Liver (tissue), 9 donors: ENCODE measurements around the gene TNIP1. TPM values are rescaled to one million over a fixed set of nuclear protein-coding genes. Genes with fewer than 3 reads are reported as not detected.

Experiments used
- DNase-seq: peaks from one replicate; pipeline ENCODE4 v3.0.0-alpha.2; 2017; ENCODE audit warnings: low spot score
- H3K27ac ChIP-seq, 2 donors: one replicate each; pipeline ENCODE4 v1.7.0; 2013; ENCODE audit warnings: inconsistent platforms in 2 of 2, low read length in 2 of 2, control low read depth in 1 of 2, low read depth in 1 of 2, mild to moderate bottlenecking in 1 of 2
- H3K27me3 ChIP-seq, 4 donors: one replicate each; pipeline versions ENCODE4 v1.6.1 to v1.7.0; 2013; ENCODE audit warnings: low read length in 3 of 4, inconsistent platforms in 1 of 4, mild to moderate bottlenecking in 1 of 4, moderate library complexity in 1 of 4; ENCODE audit not compliant: control insufficient read depth in 4 of 4, insufficient read depth in 4 of 4
- H3K36me3 ChIP-seq, 4 donors: one replicate each; pipeline versions ENCODE4 v1.6.1 to v1.7.0; 2013; ENCODE audit warnings: low read length in 3 of 4, mild to moderate bottlenecking in 3 of 4, low read depth in 1 of 4, moderate library complexity in 1 of 4; ENCODE audit not compliant: control insufficient read depth in 4 of 4, insufficient read depth in 3 of 4
- H3K4me1 ChIP-seq, 4 donors: one replicate each; pipeline versions ENCODE4 v1.6.1 to v1.7.0; 2013; ENCODE audit warnings: low read length in 3 of 4, mild to moderate bottlenecking in 3 of 4, moderate library complexity in 1 of 4; ENCODE audit not compliant: control insufficient read depth in 4 of 4, insufficient read depth in 4 of 4
- H3K4me3 ChIP-seq, 3 donors: one replicate each; pipeline versions ENCODE4 v1.6.1 to v1.7.0; 2013; ENCODE audit warnings: low read length in 3 of 3, control low read depth in 1 of 3, low read depth in 1 of 3, mild to moderate bottlenecking in 1 of 3
- H3K9ac ChIP-seq, 2 donors: one replicate each; pipeline ENCODE4 v1.7.0; 2013; ENCODE audit warnings: low read length in 2 of 2, mild to moderate bottlenecking in 2 of 2, moderate library complexity in 2 of 2, control low read depth in 1 of 2, low read depth in 1 of 2
- H3K9me3 ChIP-seq, 4 donors: one replicate each; pipeline versions ENCODE4 v1.6.1 to v1.7.0; 2013; ENCODE audit warnings: low read length in 3 of 4; ENCODE audit not compliant: control insufficient read depth in 4 of 4
- EGR1 ChIP-seq, 2 donors: IDR thresholded peaks; 2 replicates each; pipeline ENCODE4 v1.6.1; 2016 to 2018; ENCODE audit warnings: antibody characterized with exemption in 2 of 2, low read depth in 2 of 2
- FOXA1 ChIP-seq: IDR thresholded peaks from 2 replicates; pipeline ENCODE4 v1.6.1; 2016; ENCODE audit warnings: antibody characterized with exemption
- FOXA2 ChIP-seq: IDR thresholded peaks from 2 replicates; pipeline ENCODE4 v1.6.1; 2016; ENCODE audit warnings: antibody characterized with exemption
- GABPA ChIP-seq, 2 donors: IDR thresholded peaks in 1 of 2; conservative IDR thresholded peaks in 1 of 2; 2 replicates each; pipeline ENCODE4 v1.6.1; 2016; ENCODE audit warnings: antibody characterized with exemption in 2 of 2, mild to moderate bottlenecking in 1 of 2, moderate library complexity in 1 of 2
- HNF4A ChIP-seq, 2 donors: conservative IDR thresholded peaks; 2 replicates each; pipeline ENCODE4 v1.6.1; 2016; ENCODE audit warnings: antibody characterized with exemption in 2 of 2, mild to moderate bottlenecking in 2 of 2
- HNF4G ChIP-seq: IDR thresholded peaks from 2 replicates; pipeline ENCODE4 v1.6.1; 2016; ENCODE audit warnings: antibody characterized with exemption
- NR2F2 ChIP-seq: IDR thresholded peaks from 2 replicates; pipeline ENCODE4 v1.6.1; 2016; ENCODE audit warnings: antibody characterized with exemption
- RAD21 ChIP-seq, 2 donors: IDR thresholded peaks; 2 replicates each; pipeline ENCODE4 v1.6.1; 2016; ENCODE audit warnings: antibody characterized with exemption in 2 of 2, mild to moderate bottlenecking in 2 of 2
- RXRA ChIP-seq, 2 donors: IDR thresholded peaks; 2 replicates each; pipeline ENCODE4 v1.6.1; 2017 to 2018; ENCODE audit warnings: antibody characterized with exemption in 2 of 2, mild to moderate bottlenecking in 1 of 2
- TAF1 ChIP-seq: conservative IDR thresholded peaks from 2 replicates; pipeline ENCODE4 v1.6.1; 2016; ENCODE audit warnings: antibody characterized with exemption, mild to moderate bottlenecking
- WGBS: extraction: QIAGEN DNeasy Blood & Tissue Kit; methylation state at CpG from one replicate; pipeline ENCODE4 v1.1.7; 2013; 5-methylcytosine and 5-hydroxymethylcytosine counted together
- polyA plus RNA-seq, 2 donors: library from polyadenylated mRNA; stranded (reverse) in 1 of 2; unstranded in 1 of 2; fragments of 200-250 nt in 1 of 2; fragments of >200 nt in 1 of 2; fragmentation: Nextera tagmentation in 1 of 2; extraction: Ambion mirVana in 1 of 2; gene quantifications; one replicate each; pipeline versions ENCODE4 v1.2.1 to v1.2.3, GENCODE V29; 2013 to 2015
- total RNA-seq, 2 donors: library from RNA; depleted of rRNA; stranded (reverse); fragments of >200 nt; gene quantifications; one replicate each; pipeline ENCODE4 v1.2.3, GENCODE V29; 2014
- TF ChIP-seq, protein P1 (sequence below): IDR thresholded peaks from 2 replicates; pipeline ENCODE4 v1.6.1; 2016; ENCODE audit warnings: antibody characterized with exemption
- TF ChIP-seq, protein P2 (sequence below): IDR thresholded peaks from 2 replicates; pipeline ENCODE4 v1.6.1; 2016; ENCODE audit warnings: antibody characterized with exemption
- TF ChIP-seq, protein P3 (sequence below): IDR thresholded peaks from 2 replicates; pipeline ENCODE4 v1.6.1; 2016; ENCODE audit warnings: antibody characterized with exemption
- TF ChIP-seq, protein P4 (sequence below): IDR thresholded peaks from 2 replicates; pipeline ENCODE4 v1.6.1; 2016; ENCODE audit warnings: antibody characterized with exemption, mild to moderate bottlenecking
- TF ChIP-seq, protein P5 (sequence below): fragments of 150-350 bp; IDR thresholded peaks from 2 replicates; pipeline ENCODE4 v1.5.1; 2017; ENCODE audit warnings: improper control_type of control experiment, low read depth, low read length; ENCODE audit not compliant: missing input control
- donor health status: healthy.
- donor health status: healthy.
- donor health status: healthy.
- donor health status: healthy.
- donor health status: healthy.

TNIP1 gene
- total and polyA plus RNA-seq, 4 donors, result 33.2 to 101 (median 48.0) TPM

DNA sequence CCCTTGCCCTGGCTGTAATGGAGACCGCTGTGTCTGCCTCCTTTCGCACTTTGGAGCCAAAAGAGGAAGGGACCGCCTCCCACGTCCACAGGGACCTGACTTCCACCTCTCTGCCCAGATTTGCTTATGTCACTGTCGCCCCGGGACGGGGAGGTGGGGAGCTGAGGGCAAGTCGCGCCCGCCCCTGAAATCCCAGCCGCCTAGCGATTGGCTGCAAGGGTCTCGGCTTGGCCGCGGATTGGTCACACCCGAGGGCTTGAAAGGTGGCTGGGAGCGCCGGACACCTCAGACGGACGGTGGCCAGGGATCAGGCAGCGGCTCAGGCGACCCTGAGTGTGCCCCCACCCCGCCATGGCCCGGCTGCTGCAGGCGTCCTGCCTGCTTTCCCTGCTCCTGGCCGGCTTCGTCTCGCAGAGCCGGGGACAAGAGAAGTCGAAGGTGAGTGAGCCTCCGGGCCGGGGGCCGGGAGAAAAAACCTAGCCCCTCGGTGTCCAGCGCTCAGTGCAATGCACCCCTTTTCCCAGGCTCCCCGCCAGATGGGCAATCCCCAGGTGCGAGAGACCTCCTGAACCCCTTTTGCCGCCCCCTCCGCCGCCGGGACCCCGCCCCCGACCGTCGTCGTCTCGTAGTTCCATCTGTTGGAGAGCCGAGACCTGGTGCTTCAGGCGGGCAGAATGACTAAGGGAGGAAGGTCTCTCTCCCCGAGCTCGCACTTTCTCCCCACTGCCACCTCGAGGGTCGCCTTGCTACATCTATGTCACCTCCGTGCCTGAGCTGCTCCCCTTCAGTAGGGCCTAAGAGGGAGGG lies 60.3 kb downstream of the TNIP1 start, which contains the start of gene GPX3 (continued):
- TF ChIP-seq, protein P1, sequence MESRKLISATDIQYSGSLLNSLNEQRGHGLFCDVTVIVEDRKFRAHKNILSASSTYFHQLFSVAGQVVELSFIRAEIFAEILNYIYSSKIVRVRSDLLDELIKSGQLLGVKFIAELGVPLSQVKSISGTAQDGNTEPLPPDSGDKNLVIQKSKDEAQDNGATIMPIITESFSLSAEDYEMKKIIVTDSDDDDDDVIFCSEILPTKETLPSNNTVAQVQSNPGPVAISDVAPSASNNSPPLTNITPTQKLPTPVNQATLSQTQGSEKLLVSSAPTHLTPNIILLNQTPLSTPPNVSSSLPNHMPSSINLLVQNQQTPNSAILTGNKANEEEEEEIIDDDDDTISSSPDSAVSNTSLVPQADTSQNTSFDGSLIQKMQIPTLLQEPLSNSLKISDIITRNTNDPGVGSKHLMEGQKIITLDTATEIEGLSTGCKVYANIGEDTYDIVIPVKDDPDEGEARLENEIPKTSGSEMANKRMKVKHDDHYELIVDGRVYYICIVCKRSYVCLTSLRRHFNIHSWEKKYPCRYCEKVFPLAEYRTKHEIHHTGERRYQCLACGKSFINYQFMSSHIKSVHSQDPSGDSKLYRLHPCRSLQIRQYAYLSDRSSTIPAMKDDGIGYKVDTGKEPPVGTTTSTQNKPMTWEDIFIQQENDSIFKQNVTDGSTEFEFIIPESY, result peak; percentile 73
- TF ChIP-seq RXRA (IDR thresholded peaks at IDR 0.05) (peak; percentile 79 to 88), RAD21 (IDR thresholded peaks at IDR 0.05) (peak; percentile 24 to 45), FOXA2 (peak; percentile 43), NR2F2 (peak; percentile 34), HNF4G (peak; percentile 43), FOXA1 (no peak), TAF1 (peak; percentile 96)
- TF ChIP-seq, protein P2, sequence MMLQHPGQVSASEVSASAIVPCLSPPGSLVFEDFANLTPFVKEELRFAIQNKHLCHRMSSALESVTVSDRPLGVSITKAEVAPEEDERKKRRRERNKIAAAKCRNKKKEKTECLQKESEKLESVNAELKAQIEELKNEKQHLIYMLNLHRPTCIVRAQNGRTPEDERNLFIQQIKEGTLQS, result no peak

DNA sequence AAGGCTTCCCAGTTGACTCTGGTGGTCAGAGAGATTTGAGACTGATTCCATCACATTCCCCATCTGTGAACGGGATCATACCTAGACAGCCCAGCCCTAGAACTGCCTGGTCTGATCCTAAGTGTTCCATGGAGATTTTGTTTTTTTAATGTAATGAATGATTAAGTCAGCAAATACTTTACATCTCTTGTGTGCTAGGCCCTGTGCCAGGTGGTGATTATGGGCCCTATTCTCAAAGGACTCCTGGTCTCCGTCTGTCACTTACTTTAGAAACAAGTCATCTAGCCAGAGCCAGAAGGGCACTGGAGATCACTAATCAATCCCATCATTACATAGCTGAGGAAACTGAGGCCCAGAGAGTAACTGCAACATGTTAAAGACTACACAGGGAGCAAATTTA lies 61.5 kb downstream of the TNIP1 start:
- no peaks in the 10 kb centered on the region for H3K9me3 ChIP-seq
- TF ChIP-seq, protein P3, sequence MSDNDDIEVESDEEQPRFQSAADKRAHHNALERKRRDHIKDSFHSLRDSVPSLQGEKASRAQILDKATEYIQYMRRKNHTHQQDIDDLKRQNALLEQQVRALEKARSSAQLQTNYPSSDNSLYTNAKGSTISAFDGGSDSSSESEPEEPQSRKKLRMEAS, result no peak
- TF ChIP-seq, protein P2, result no peak
- TF ChIP-seq GABPA (IDR thresholded peaks at IDR 0.05 in 1 of 2, conservative IDR thresholded peaks at IDR 0.05 in 1 of 2) (no peak), RAD21 (IDR thresholded peaks at IDR 0.05) (no peak), HNF4G (no peak), EGR1 (IDR thresholded peaks at IDR 0.05; ENCODE audit: low read depth in 2 of 2) (no peak), HNF4A (conservative IDR thresholded peaks at IDR 0.05) (no peak), RXRA (IDR thresholded peaks at IDR 0.05) (no peak), FOXA1 (no peak)
- TF ChIP-seq, protein P4, sequence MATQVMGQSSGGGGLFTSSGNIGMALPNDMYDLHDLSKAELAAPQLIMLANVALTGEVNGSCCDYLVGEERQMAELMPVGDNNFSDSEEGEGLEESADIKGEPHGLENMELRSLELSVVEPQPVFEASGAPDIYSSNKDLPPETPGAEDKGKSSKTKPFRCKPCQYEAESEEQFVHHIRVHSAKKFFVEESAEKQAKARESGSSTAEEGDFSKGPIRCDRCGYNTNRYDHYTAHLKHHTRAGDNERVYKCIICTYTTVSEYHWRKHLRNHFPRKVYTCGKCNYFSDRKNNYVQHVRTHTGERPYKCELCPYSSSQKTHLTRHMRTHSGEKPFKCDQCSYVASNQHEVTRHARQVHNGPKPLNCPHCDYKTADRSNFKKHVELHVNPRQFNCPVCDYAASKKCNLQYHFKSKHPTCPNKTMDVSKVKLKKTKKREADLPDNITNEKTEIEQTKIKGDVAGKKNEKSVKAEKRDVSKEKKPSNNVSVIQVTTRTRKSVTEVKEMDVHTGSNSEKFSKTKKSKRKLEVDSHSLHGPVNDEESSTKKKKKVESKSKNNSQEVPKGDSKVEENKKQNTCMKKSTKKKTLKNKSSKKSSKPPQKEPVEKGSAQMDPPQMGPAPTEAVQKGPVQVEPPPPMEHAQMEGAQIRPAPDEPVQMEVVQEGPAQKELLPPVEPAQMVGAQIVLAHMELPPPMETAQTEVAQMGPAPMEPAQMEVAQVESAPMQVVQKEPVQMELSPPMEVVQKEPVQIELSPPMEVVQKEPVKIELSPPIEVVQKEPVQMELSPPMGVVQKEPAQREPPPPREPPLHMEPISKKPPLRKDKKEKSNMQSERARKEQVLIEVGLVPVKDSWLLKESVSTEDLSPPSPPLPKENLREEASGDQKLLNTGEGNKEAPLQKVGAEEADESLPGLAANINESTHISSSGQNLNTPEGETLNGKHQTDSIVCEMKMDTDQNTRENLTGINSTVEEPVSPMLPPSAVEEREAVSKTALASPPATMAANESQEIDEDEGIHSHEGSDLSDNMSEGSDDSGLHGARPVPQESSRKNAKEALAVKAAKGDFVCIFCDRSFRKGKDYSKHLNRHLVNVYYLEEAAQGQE, result no peak
- TF ChIP-seq, protein P5, sequence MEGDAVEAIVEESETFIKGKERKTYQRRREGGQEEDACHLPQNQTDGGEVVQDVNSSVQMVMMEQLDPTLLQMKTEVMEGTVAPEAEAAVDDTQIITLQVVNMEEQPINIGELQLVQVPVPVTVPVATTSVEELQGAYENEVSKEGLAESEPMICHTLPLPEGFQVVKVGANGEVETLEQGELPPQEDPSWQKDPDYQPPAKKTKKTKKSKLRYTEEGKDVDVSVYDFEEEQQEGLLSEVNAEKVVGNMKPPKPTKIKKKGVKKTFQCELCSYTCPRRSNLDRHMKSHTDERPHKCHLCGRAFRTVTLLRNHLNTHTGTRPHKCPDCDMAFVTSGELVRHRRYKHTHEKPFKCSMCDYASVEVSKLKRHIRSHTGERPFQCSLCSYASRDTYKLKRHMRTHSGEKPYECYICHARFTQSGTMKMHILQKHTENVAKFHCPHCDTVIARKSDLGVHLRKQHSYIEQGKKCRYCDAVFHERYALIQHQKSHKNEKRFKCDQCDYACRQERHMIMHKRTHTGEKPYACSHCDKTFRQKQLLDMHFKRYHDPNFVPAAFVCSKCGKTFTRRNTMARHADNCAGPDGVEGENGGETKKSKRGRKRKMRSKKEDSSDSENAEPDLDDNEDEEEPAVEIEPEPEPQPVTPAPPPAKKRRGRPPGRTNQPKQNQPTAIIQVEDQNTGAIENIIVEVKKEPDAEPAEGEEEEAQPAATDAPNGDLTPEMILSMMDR, result no peak
- DNase-seq, result no peak
- peaks cover 0 to 4% (median under 1%) of the 10 kb centered on the region in 4 donors for H3K36me3 ChIP-seq
- H3K4me1 ChIP-seq, result peaks cover 18 to 73% (median 50%) of the 10 kb centered on the region in 4 donors
- WGBS, result 97% methylated on average over 2 of the region's 2 CpGs
- H3K4me3 ChIP-seq, result no peak overlapping the region
- no peak overlapping the region for H3K9ac ChIP-seq
- no peak overlapping the region for H3K27ac ChIP-seq
- no peaks in the 10 kb centered on the region for H3K27me3 ChIP-seq
